ENCODE measurements around the gene SYNPR. TPM values are rescaled to one million over a fixed set of nuclear protein-coding genes. Genes with fewer than 3 reads are reported as not detected.

The SYNPR gene
- total RNA-seq, 1 experiment from 2014 or later: 0.85 TPM

- POLR2A ChIA-PET: no interaction called here
These were observed 215.0 kb downstream of the SYNPR start for GRCh38 chr3:63493101-63493500.

GRCh38 chr3:63494646-63495045 lies 216.5 kb downstream of the SYNPR start:
- ChIA-PET POLR2A (no interaction called here), CTCF (no interaction called here)
- H3K36me3 Mint-ChIP-seq: no peaks in the 10 kb centered on the region
- H3K4me1 Mint-ChIP-seq: peaks cover 8% of the 10 kb centered on the region
- H3K4me3 Mint-ChIP-seq: no peak overlapping the region
- DNase-seq (ENCODE audit: low spot score) (no peak), ATAC-seq (no peak)
- TF ChIP-seq ZNF219 (CRISPR knock-in tag; IDR thresholded peaks at IDR 0.05; ENCODE audit: borderline replicate concordance) (no peak), ZNF281 (CRISPR knock-in tag; IDR thresholded peaks at IDR 0.05) (no peak), EMX1 (CRISPR knock-in tag; IDR thresholded peaks at IDR 0.05) (no peak), HMGA2 (CRISPR knock-in tag; IDR thresholded peaks at IDR 0.05) (no peak), AFF4 (CRISPR knock-in tag; IDR thresholded peaks at IDR 0.05; ENCODE audit: borderline replicate concordance) (no peak), ATF2 (CRISPR knock-in tag; IDR thresholded peaks at IDR 0.05; ENCODE audit: borderline replicate concordance, low read depth) (no peak), GTF2I (CRISPR knock-in tag; conservative IDR thresholded peaks at IDR 0.05) (no peak)
- H3K9me3 Mint-ChIP-seq: peaks cover 5% of the 10 kb centered on the region; the same call in 1 of the 2 replicates
- no peaks in the 10 kb centered on the region; the same call in 1 of the 2 replicates for H3K27me3 Mint-ChIP-seq (ENCODE audit: low read depth)
- H3K27ac Mint-ChIP-seq: no peak overlapping the region

More at GRCh38 chr3:63493101-63493500, 215.0 kb downstream of the SYNPR start:
- no peak overlapping the region for H3K27ac Mint-ChIP-seq
- ATAC-seq (no peak), DNase-seq (ENCODE audit: low spot score) (no peak)
- CTCF ChIA-PET: interaction anchor here (0.7 kb wide), 1 partner anchor 128 kb away, joined by 3 read pairs; no protein-coding TSS in a partner anchor
- no peaks in the 10 kb centered on the region; the same call in 1 of the 2 replicates for H3K27me3 Mint-ChIP-seq (ENCODE audit: low read depth)
- no peaks in the 10 kb centered on the region for H3K36me3 Mint-ChIP-seq
- no peak overlapping the region for H3K4me3 Mint-ChIP-seq
- TF ChIP-seq TCF7 (CRISPR knock-in tag; IDR thresholded peaks at IDR 0.05; ENCODE audit: low read depth): no peak
- no peak for TF ChIP-seq SOX15 (CRISPR knock-in tag; IDR thresholded peaks at IDR 0.05)
- TF ChIP-seq ZBTB21 (CRISPR knock-in tag; IDR thresholded peaks at IDR 0.05; ENCODE audit: borderline replicate concordance): no peak
- no peak for TF ChIP-seq ESRRA (CRISPR knock-in tag; IDR thresholded peaks at IDR 0.05; ENCODE audit: borderline replicate concordance)
- TF ChIP-seq JAZF1 (CRISPR knock-in tag; IDR thresholded peaks at IDR 0.05): no peak
- no peak for TF ChIP-seq ATF6 (CRISPR knock-in tag; IDR thresholded peaks at IDR 0.05)
- no peak for TF ChIP-seq IRF2 (CRISPR knock-in tag; IDR thresholded peaks at IDR 0.05; ENCODE audit: borderline replicate concordance, low read depth)
- TF ChIP-seq CREB1 (CRISPR knock-in tag; IDR thresholded peaks at IDR 0.05): no peak
- no peak for TF ChIP-seq MYBL2 (CRISPR knock-in tag; IDR thresholded peaks at IDR 0.05)
- TF ChIP-seq ZNF232 (CRISPR knock-in tag; IDR thresholded peaks at IDR 0.05): no peak
- no peak for TF ChIP-seq RELA (CRISPR knock-in tag; IDR thresholded peaks at IDR 0.05; ENCODE audit: borderline replicate concordance)
- TF ChIP-seq STAT6 (CRISPR knock-in tag; conservative IDR thresholded peaks at IDR 0.05; ENCODE audit: low read depth): no peak
- TF ChIP-seq USF1 (CRISPR knock-in tag; IDR thresholded peaks at IDR 0.05): no peak
- TF ChIP-seq HMGA2 (CRISPR knock-in tag; IDR thresholded peaks at IDR 0.05): no peak
- no peak for TF ChIP-seq TEAD1 (CRISPR knock-in tag; IDR thresholded peaks at IDR 0.05)
- TF ChIP-seq NR3C1 (CRISPR knock-in tag; conservative IDR thresholded peaks at IDR 0.05; ENCODE audit: low read depth): no peak
- peaks cover under 1% of the 10 kb centered on the region; the same call in 1 of the 2 replicates for H3K9me3 Mint-ChIP-seq
- H3K4me1 Mint-ChIP-seq: peaks cover 8% of the 10 kb centered on the region

Measured in WTC11 (cell line).